GM19035 (cell line): ENCODE measurements around the gene BAG5.

ENCODE experiments used
- ATAC-seq: cut with Tn5 transposase; IDR thresholded peaks from one replicate; pipeline ENCODE4 v1.9.1; 2021; ENCODE audit not compliant: unreplicated experiment

Gene BAG5

GRCh38 chr14:103547455-103547940 lies 15.0 kb downstream of the BAG5 start:
- ATAC-seq, result no peak

- no peak for ATAC-seq
Measured at GRCh38 chr14:103546652-103547454, 15.6 kb downstream of the BAG5 start.

DNA sequence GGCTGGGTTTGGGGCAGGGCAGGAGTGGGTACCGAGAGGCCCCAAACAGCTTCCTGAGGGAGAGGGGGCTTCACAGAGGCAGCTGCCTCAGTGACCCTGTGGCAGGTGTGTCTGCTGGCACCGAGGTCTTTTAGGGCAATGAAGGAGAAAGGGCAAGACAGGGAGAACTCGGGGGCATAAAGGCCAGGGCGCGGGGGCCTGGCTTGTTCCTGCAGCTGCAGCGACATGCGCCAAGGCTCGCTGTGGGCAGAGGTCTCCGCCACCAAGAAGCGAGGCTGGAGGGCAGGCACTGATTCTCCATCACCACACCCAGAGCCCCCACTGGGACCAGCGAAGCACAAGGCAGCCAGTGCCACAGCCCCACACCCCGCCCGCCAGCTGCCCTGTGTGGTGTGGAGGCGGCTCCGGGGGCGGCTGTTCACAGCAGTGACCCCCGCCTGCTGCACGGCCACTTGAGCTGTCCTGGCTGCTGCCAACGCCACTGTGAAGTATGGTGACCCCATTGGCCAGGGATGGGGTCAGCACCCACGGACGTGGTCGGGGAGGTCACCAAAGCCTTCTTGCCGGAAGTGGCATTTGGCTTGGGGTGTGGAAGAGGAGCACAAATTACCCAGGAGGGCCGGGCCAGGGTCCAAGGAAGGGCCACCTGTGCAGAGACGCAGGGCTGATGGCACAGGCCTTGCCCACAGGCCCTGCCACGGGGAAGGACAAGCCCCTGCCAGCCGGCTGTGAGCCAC lies 16.4 kb downstream of the BAG5 start:
- no peak for ATAC-seq

DNA sequence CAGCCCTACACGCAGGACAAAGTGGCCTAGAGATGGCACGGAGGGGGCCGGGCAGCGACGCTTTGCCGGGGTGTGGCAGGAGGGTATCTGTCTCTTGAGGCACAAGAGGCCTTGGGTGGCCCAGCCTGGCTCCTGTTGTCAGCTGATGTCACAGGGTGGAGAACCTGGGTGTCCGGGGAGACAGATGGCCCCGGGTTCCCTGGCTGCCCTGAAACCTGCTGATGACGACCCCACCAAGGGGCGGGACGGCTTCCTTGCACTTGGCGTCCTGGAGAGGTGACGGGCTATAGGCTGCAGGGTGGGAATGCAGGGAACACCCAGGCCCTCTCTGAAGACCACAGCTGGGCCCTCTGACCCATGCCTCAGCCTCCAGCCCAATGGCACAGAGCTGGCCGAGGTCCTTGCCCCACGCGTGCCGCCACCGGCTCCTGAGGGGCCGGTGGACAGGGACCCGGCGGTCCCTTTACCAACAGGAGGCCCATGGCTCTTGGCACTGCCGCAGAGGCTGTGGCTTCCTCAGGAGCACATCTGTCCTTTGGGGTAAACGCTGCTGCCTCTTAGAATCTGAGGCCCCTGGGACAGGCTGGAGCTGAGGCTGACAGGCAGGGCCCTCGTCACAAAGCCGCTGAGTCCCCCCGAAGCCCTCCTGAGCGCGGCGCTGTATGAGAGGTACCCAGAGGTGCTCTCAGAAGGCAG lies 17.1 kb downstream of the BAG5 start:
- no peak for ATAC-seq

- no peak for ATAC-seq
Measured at GRCh38 chr14:103544388-103545218, 17.9 kb downstream of the BAG5 start.

- no peak for ATAC-seq
Measured at GRCh38 chr14:103543721-103544387, 18.6 kb downstream of the BAG5 start.

DNA sequence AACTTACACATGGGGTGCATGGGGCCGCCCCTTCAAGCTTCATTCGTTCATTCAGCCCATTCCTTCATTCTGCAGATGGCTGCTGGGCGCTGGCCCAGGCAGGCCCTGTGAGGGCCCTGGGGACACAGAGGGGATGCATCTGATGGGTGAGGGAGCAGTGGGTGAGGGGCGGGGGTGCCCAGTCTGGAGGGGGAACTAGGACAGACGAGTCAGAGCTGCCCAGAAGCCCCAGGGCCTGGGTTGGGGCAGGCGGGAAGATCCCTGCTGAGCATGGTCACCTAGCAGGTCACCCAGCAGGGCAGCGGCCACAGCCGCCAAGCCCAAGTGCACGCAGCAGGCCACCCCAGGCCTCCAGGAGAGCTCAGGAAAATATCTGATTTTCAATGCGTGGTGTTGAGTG lies 19.3 kb downstream of the BAG5 start:
- ATAC-seq, result no peak

- no peak for ATAC-seq
Measured at GRCh38 chr14:103542605-103543088, 19.8 kb downstream of the BAG5 start.

DNA sequence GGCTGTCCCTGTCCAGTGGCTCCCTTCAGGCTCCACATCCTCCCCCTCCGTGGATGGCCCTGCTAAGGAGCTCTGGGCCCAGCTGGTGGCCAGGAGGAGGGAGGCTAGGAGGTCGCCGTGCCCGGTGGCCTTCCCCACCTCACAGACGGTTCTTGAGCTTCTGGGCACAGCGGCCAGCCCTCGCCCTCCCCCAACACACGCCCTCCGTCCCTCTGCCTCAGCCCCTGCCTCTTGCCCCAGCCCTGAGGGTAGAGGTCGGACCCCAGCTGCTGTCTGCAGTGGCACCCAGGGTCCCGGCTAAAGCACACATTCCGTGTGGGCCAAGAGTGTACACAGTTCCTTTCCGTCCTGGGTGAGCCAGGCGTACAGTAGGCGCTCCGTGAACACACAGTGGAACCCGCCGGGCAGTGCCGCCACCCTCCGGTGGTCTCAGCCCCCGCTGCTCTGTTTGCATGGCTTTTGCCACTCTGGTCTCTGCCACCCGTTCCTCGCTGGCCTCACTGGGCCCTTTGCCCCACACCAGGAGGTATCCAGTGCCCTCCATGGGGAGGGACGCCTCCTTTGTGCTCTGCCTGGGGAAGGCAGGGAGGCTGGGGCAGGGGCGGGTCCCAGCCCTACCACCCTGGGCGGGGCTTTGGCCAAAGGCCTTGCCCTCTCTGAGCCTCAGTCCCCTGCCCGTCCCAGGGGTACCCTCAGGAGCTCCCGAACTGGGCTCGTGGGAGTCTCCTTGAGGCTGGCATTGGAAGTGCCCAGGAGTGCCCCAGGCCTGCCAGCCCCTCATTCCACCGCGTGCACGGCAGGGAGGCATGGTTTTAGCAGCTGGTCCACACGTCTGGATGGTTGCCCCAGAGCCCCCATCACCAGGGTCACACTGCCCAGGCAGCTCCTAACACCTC lies 20.5 kb downstream of the BAG5 start:
- ATAC-seq, result no peak

DNA sequence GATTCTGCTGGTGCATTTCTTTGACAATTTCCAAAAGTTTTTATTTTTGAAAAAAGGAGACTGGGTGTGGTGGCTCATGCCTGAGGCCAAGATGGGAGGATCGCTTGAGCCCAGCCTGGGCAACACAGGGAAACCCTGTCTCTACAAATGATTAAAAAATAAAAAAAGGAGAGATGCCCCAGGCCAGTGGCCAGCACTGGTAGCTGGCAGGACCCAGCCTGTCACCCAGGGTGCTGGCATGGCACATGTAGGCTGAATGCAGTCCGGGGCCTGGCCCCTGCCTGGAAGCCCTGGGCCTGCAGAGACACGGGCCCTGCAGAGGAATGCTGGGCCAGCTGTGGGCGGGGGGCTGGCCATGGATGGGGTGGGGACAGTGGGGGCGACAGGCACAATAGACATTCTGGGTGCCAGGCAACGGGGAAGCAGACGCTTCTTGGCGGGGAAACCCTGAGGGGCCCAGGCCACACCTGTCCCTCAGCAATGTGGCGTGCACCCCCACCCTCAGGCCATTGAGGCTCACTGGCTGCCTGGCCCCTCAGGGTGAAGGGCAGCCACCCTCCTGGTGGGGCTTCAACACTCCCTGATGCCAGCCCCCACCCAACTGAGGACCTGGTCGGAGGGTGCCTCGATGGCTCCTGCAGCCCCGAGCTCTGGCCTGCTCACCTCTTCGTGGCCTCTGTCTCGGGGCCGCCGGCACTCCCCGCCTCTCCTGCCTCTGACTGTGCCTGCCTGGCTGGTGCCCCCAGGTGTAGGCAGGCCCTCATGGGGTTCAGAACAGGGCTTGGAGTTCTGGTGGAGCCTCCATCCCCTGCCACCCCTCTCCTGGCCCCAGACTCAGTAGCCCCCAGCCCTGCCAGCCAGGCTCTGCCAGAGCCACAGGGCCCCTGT lies 21.4 kb downstream of the BAG5 start:
- no peak for ATAC-seq

DNA sequence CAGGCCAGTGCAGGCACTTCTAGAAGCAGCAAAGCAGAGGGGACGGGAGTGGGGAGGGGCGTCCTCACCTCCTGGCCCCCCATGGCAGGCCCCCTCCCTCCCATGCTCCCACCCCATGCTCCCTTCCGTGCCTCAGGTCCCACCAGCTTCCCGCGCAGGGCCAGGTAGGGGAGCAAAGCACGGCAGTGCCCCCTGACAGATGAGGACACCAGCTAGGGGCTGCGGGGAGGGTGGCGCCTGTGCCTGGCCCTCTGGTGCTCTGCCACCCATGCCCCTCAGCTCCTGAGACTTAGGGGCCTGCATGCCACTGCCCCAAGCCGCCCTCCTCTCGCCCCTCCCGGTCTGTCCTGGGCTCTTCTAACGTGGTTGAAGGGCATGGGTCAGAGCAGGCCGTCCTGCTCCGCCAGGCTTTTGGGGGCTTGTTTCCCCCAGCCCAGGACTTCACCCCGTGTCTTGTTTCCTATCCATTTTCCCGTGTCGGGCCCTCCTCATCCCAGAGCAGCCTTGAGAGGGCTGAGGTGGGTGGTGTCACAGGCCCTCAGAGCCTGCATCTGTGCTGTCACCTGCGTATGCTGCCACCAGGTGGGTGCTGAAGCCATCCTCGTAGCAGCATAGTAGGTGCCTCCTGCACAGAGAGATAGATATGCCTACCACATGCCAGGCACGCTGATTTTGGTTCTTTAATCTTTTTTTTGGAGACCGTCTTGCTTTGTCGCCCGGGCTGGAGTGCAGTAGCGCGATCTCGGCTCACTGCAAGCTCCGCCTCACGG lies 23.2 kb downstream of the BAG5 start:
- no peak for ATAC-seq

GRCh38 chr14:103538291-103539055 lies 24.0 kb downstream of the BAG5 start:
- ATAC-seq, result no peak

- ATAC-seq, result no peak
Measured at GRCh38 chr14:103537175-103537990, 25.1 kb downstream of the BAG5 start.

DNA sequence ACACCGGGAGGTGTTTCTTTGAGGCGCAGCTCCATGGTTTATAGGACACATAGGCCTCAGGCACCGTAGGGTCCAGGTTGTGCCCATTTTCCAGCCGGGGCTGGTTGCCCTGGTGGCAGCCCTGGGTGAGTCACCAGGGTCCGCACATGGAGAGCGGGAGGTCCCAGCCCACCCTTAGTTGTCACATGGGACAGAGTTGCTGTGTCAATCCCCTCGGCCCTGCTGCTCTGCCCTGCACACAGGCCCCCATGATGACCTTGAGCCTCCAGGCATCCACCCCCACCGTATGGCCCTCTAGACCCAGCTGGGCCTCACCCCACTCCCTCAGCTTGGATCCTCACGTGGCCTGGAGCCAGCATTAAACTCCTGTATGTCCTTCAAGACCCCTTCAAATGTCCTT lies 25.8 kb downstream of the BAG5 start:
- no peak for ATAC-seq

DNA sequence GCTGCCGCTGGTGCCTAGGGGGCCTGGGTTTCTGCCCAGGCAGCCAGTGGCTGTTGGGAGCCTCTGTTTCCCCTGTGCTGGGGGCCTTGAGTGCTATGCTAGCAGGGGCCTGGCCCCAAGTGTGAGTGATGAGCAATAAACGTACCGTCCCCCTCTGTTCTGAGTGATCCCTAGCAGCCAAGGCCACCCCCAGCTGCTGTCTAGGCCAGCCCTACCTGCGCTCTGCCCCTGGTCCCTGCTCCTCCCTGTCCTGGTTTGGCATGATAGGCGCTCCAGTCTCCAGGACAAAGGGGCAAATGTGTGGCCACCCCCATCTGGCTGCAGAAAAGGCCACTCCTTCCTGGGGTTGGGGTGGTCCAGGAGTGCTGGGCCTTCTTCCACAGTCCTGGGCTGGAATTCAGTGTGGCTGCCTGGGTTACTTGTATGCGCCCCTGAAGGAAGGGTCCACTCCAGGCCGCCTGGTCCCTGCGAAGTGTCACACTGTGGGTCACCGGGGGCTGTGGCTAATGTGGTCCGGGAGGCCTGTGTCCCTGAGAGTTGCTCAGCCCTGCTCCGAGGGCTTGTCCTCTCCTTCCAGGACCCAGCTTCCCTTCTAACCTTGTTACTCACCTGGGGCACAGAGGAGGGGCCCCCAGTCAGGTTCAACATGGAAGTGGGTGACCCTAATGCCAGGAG lies 26.4 kb downstream of the BAG5 start:
- no peak for ATAC-seq
